Spinal cord (tissue), 10 donors: ENCODE results near the gene KISS1. TPM values are rescaled to one million over a fixed set of nuclear protein-coding genes. Genes with fewer than 3 reads are reported as not detected.

ENCODE experiments used
- DNase-seq, 6 donors: peaks; one replicate each; pipeline versions ENCODE4 v3.0.0 to v3.0.0-alpha.2; 2013 to 2015; ENCODE audit warnings: low spot score in 6 of 6, low read depth in 4 of 6
- H3K27ac ChIP-seq: one replicate; pipeline ENCODE4 v1.5.1; 2013; ENCODE audit warnings: low read depth, low read length, control low read depth
- H3K27me3 ChIP-seq: one replicate; pipeline ENCODE4 v1.6.1; 2013; ENCODE audit warnings: low read length; ENCODE audit not compliant: control insufficient read depth, insufficient read depth
- H3K36me3 ChIP-seq: one replicate; pipeline ENCODE4 v1.6.1; 2013; ENCODE audit warnings: low read length; ENCODE audit not compliant: control insufficient read depth, insufficient read depth
- H3K4me1 ChIP-seq: one replicate; pipeline ENCODE4 v1.6.1; 2013; ENCODE audit warnings: low read length; ENCODE audit not compliant: control insufficient read depth, insufficient read depth
- H3K4me3 ChIP-seq: one replicate; pipeline ENCODE4 v1.5.1; 2013; ENCODE audit warnings: low read depth, low read length, control low read depth
- H3K9me3 ChIP-seq: one replicate; pipeline ENCODE4 v1.6.1; 2013; ENCODE audit warnings: low read length; ENCODE audit not compliant: control insufficient read depth, insufficient read depth
- WGBS: methylation state at CpG from one replicate; pipeline ENCODE4 v1.1.5; 2013; ENCODE audit warnings: missing lambda C conversion rate; ENCODE audit not compliant: insufficient coverage; 5-methylcytosine and 5-hydroxymethylcytosine counted together
- polyA plus RNA-seq, 2 donors: library from polyadenylated mRNA; unstranded; fragments of 120-200 nt; gene quantifications; one replicate each; pipeline ENCODE4 v1.2.1, GENCODE V29; 2013; ENCODE audit not compliant: insufficient read length in 2 of 2
- total RNA-seq, 2 donors: library from RNA; depleted of rRNA in 1 of 2; stranded (reverse); fragments of 120-200 nt in 1 of 2; fragments of >200 nt in 1 of 2; gene quantifications; one replicate each; pipeline versions ENCODE4 v1.2.3 to v1.2.4, GENCODE V29; 2013 to 2014
- donor health status: healthy.

Gene KISS1
- total and polyA plus RNA-seq, 4 donors, result 1.7 to 7.0 (median 2.1) TPM; not detected in 1

- Histone ChIP-seq H3K27me3 (no peaks in the 10 kb centered on the region), H3K27ac (no peak overlapping the region), H3K4me3 (no peak overlapping the region), H3K4me1 (no peaks in the 10 kb centered on the region), H3K9me3 (no peaks in the 10 kb centered on the region), H3K36me3 (peaks cover 41% of the 10 kb centered on the region)
- 96% methylated on average over 13 of the region's 13 CpGs for WGBS
- DNase-seq, result no peak
These were observed 32.6 kb upstream of the KISS1 start for GRCh38 chr1:204228896-204229295.

GRCh38 chr1:204227996-204228785 lies 31.9 kb upstream of the KISS1 start:
- Histone ChIP-seq H3K4me1 (peaks cover 1% of the 10 kb centered on the region), H3K4me3 (no peak overlapping the region), H3K27ac (no peak overlapping the region), H3K27me3 (no peaks in the 10 kb centered on the region), H3K9me3 (no peaks in the 10 kb centered on the region), H3K36me3 (peaks cover 39% of the 10 kb centered on the region)
- no peak for DNase-seq
- WGBS, result 85% methylated on average over 20 of the region's 20 CpGs

GRCh38 chr1:204227351-204227750 lies 31.1 kb upstream of the KISS1 start:
- Histone ChIP-seq H3K4me1 (peaks cover 10% of the 10 kb centered on the region), H3K27ac (no peak overlapping the region), H3K36me3 (peaks cover 47% of the 10 kb centered on the region), H3K4me3 (no peak overlapping the region), H3K27me3 (no peaks in the 10 kb centered on the region), H3K9me3 (no peaks in the 10 kb centered on the region)
- WGBS, result 100% methylated on average over 2 of the region's 2 CpGs
- DNase-seq, result no peak

GRCh38 chr1:204225841-204226735 lies 29.8 kb upstream of the KISS1 start:
- DNase-seq, result no peak
- H3K27ac ChIP-seq, result no peak overlapping the region
- WGBS, result 79% methylated on average over 16 of the region's 16 CpGs
- H3K9me3 ChIP-seq, result no peaks in the 10 kb centered on the region
- H3K27me3 ChIP-seq, result no peaks in the 10 kb centered on the region
- no peak overlapping the region for H3K4me3 ChIP-seq
- H3K4me1 ChIP-seq, result peaks cover 12% of the 10 kb centered on the region
- peaks cover 60% of the 10 kb centered on the region for H3K36me3 ChIP-seq

GRCh38 chr1:204224655-204225054 lies 28.4 kb upstream of the KISS1 start:
- Histone ChIP-seq H3K4me3 (no peak overlapping the region), H3K27me3 (no peaks in the 10 kb centered on the region), H3K36me3 (peaks cover 63% of the 10 kb centered on the region), H3K4me1 (peaks cover 12% of the 10 kb centered on the region), H3K27ac (no peak overlapping the region), H3K9me3 (no peaks in the 10 kb centered on the region)
- WGBS, result 82% methylated on average over 5 of the region's 8 CpGs
- DNase-seq, result no peak

GRCh38 chr1:204223129-204223860 lies 27.0 kb upstream of the KISS1 start:
- no peak for DNase-seq
- Histone ChIP-seq H3K4me3 (no peak overlapping the region), H3K9me3 (no peaks in the 10 kb centered on the region), H3K4me1 (peaks cover 12% of the 10 kb centered on the region), H3K27ac (no peak overlapping the region), H3K27me3 (no peaks in the 10 kb centered on the region), H3K36me3 (peaks cover 56% of the 10 kb centered on the region)
- WGBS, result 77% methylated on average over 13 of the region's 17 CpGs

- no peak overlapping the region for H3K4me3 ChIP-seq
- peaks cover 14% of the 10 kb centered on the region for H3K4me1 ChIP-seq
- WGBS, result 47% methylated on average over 2 of the region's 3 CpGs
- H3K36me3 ChIP-seq, result peaks cover 50% of the 10 kb centered on the region
- no peak for DNase-seq
- H3K9me3 ChIP-seq, result no peaks in the 10 kb centered on the region
- H3K27me3 ChIP-seq, result no peaks in the 10 kb centered on the region
- H3K27ac ChIP-seq, result no peak overlapping the region
These were observed 26.4 kb upstream of the KISS1 start for GRCh38 chr1:204222764-204223055.

GRCh38 chr1:204222006-204222763 lies 25.9 kb upstream of the KISS1 start:
- 87% methylated on average over 7 of the region's 8 CpGs for WGBS
- no peak for DNase-seq
- Histone ChIP-seq H3K36me3 (peaks cover 46% of the 10 kb centered on the region), H3K27me3 (no peaks in the 10 kb centered on the region), H3K4me1 (peaks cover 19% of the 10 kb centered on the region), H3K9me3 (no peaks in the 10 kb centered on the region), H3K4me3 (no peak overlapping the region), H3K27ac (no peak overlapping the region)

GRCh38 chr1:204221271-204221670 lies 25.0 kb upstream of the KISS1 start:
- DNase-seq, result no peak
- 100% methylated on average over 1 of the region's 11 CpGs for WGBS
- H3K4me3 ChIP-seq, result no peak overlapping the region
- no peaks in the 10 kb centered on the region for H3K9me3 ChIP-seq
- H3K4me1 ChIP-seq, result peaks cover 19% of the 10 kb centered on the region
- H3K27ac ChIP-seq, result no peak overlapping the region
- H3K36me3 ChIP-seq, result peaks cover 41% of the 10 kb centered on the region
- H3K27me3 ChIP-seq, result no peaks in the 10 kb centered on the region
